SHP77 treated with DMSO at 0.1 percent for 48 hours (cell line): ENCODE measurements around the gene KCNH2.

Experiments
- DNase-seq: peaks from one replicate; lab custom pipeline; 2025; lab: John Stamatoyannopoulos, UW

KCNH2 gene

GRCh38 chr7:150974468-150975391, 3.4 kb downstream of the KCNH2 start:
- DNase-seq = peak; percentile 28

- peak; percentile 60 for DNase-seq
These were observed 4.3 kb downstream of the KCNH2 start for GRCh38 chr7:150973571-150974451.

GRCh38 chr7:150972741-150973140, 5.4 kb downstream of the KCNH2 start:
- DNase-seq = no peak

GRCh38 chr7:150972023-150972468, 6.1 kb downstream of the KCNH2 start:
- DNase-seq = peak; percentile 40

GRCh38 chr7:150971242-150972022, 6.7 kb downstream of the KCNH2 start:
- DNase-seq = no peak

- no peak for DNase-seq
These were observed 7.7 kb downstream of the KCNH2 start for GRCh38 chr7:150970424-150970823.

- peak; percentile 45 for DNase-seq
These were observed 8.6 kb downstream of the KCNH2 start for GRCh38 chr7:150969475-150969874.

GRCh38 chr7:150968734-150969372, 9.3 kb downstream of the KCNH2 start:
- no peak for DNase-seq

- DNase-seq = no peak
These were observed 9.9 kb downstream of the KCNH2 start for GRCh38 chr7:150968056-150968733.

- no peak for DNase-seq
These were observed 10.8 kb downstream of the KCNH2 start for GRCh38 chr7:150967349-150967748.

- peak; percentile 50 for DNase-seq
These were observed 12.1 kb downstream of the KCNH2 start for GRCh38 chr7:150966002-150966401.

- DNase-seq = no peak
These were observed 12.8 kb downstream of the KCNH2 start for GRCh38 chr7:150965273-150965830.

GRCh38 chr7:150964593-150965111, 13.5 kb downstream of the KCNH2 start:
- DNase-seq = peak; percentile 60

- no peak for DNase-seq
These were observed 14.2 kb downstream of the KCNH2 start for GRCh38 chr7:150963707-150964559.

GRCh38 chr7:150962553-150963399, 15.3 kb downstream of the KCNH2 start:
- no peak for DNase-seq

GRCh38 chr7:150962290-150962552, 15.9 kb downstream of the KCNH2 start:
- no peak for DNase-seq

- no peak for DNase-seq
These were observed 16.4 kb downstream of the KCNH2 start for GRCh38 chr7:150961510-150962289.
